Measurements from ENCODE around the gene PYDC1.
A peak's percentile ranks its signal among the peaks of the same experiment; 100 is the strongest.
"Not testable (repeated sequence)": the region's sequence is repeated elsewhere in the genome, so short reads cannot be mapped to it uniquely, and the experiment has no call there.

The PYDC1 gene

GRCh38 chr16:31177136-31177535, 39.8 kb downstream of the PYDC1 start:
- peak; percentile 6 to 34 for DNase-seq

DNA sequence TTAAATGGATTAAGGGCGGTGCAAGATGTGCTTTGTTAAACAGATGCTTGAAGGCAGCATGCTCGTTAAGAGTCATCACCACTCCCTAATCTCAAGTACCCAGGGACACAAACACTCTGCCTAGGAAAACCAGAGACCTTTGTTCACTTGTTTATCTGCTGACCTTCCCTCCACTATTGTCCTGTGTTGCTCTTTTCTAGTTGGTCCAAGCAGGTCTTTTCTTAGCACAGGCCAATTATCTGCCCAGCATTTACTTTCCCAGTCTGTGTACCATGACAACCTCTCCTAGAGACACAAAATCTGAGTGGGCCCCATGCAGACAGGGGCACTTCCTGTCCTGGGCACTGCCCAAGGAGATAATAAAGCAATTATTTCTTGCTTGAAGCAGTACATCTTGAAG, 46.9 kb downstream of the PYDC1 start:
- DNase-seq = not testable (repeated sequence)

DNA sequence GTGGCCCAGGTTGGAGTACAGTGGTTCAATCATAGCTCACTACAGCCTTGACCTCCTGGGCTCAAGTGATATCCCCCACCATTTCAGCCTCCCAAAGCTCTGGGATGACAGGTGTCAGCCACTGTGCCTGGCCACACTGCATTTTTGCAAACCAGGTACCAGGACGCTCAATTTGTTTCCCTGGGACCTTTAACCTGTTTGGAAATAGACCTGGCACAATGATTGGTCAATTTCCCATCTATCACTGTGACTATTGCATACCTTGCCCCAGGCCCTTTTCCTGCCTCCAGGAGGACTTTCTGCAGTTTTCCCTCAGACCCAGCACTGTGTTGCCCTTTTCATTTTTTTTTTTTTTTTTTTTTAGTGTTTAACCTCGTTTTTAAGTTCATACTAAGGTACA, 48.1 kb downstream of the PYDC1 start:
- no peak for DNase-seq

- no peak for DNase-seq
Measured at GRCh38 chr16:31167315-31167714, 49.6 kb downstream of the PYDC1 start.

All from NCI-H187 (cell line).